Osteocyte (in vitro differentiated cells): ENCODE data around the gene ZSCAN22. TPM values are rescaled to one million over a fixed set of nuclear protein-coding genes. Genes with fewer than 3 reads are reported as not detected.
"Not testable (repeated sequence)": the region's sequence is repeated elsewhere in the genome, so short reads cannot be mapped to it uniquely, and the experiment has no call there.

Experiments used
- DNase-seq: peaks from one replicate; pipeline ENCODE4 v3.0.0; 2021; ENCODE audit warnings: mixed read lengths; ENCODE audit not compliant: unreplicated experiment; ENCODE audit errors: extremely low spot score
- H3K27ac Mint-ChIP-seq: one replicate; pipeline ENCODE4 v1.8.0; 2021; ENCODE audit warnings: mild to moderate bottlenecking, mixed read lengths; ENCODE audit not compliant: unreplicated experiment
- H3K27me3 Mint-ChIP-seq: one replicate; pipeline ENCODE4 v1.8.0; 2021; ENCODE audit warnings: mixed read lengths; ENCODE audit not compliant: unreplicated experiment
- H3K36me3 Mint-ChIP-seq: one replicate; pipeline ENCODE4 v1.8.0; 2021; ENCODE audit warnings: mixed read lengths; ENCODE audit not compliant: unreplicated experiment
- H3K4me1 Mint-ChIP-seq: one replicate; pipeline ENCODE4 v1.8.0; 2021; ENCODE audit warnings: mixed read lengths; ENCODE audit not compliant: unreplicated experiment
- H3K4me3 Mint-ChIP-seq: one replicate; pipeline ENCODE4 v1.8.0; 2021; ENCODE audit warnings: mild to moderate bottlenecking, moderate library complexity, mixed read lengths; ENCODE audit not compliant: unreplicated experiment
- H3K9me3 Mint-ChIP-seq: one replicate; pipeline ENCODE4 v1.8.0; 2021; ENCODE audit warnings: mixed read lengths; ENCODE audit not compliant: unreplicated experiment
- CTCF ChIP-seq: fragments of 200-600 bp; sonication (generic); IDR thresholded peaks from 2 replicates; pipeline ENCODE4 v1.5.0; 2021; ENCODE audit warnings: antibody characterized with exemption, mild to moderate bottlenecking, moderate library complexity
- total RNA-seq: library from RNA; stranded (reverse); gene quantifications from 2 replicates; pipeline ENCODE4 v1.2.1, GENCODE V29; 2021

Gene ZSCAN22
- total RNA-seq, 1 donor from 2014 or later, result 4.1 TPM

- Mint-ChIP-seq H3K27me3 (no peaks in the 10 kb centered on the region), H3K4me1 (peaks cover 22% of the 10 kb centered on the region), H3K36me3 (peaks cover 49% of the 10 kb centered on the region), H3K9me3 (no peaks in the 10 kb centered on the region), H3K4me3 (peak overlapping the region; percentile 100), H3K27ac (peak overlapping the region; percentile 99)
- no peak for TF ChIP-seq CTCF
- DNase-seq, result no peak
These were observed 20.9 kb upstream of the ZSCAN22 start for GRCh38 chr19:58305932-58306323.

- no peak overlapping the region for H3K4me3 Mint-ChIP-seq
- H3K9me3 Mint-ChIP-seq, result peaks cover 8% of the 10 kb centered on the region
- peaks cover 55% of the 10 kb centered on the region for H3K36me3 Mint-ChIP-seq
- H3K27me3 Mint-ChIP-seq, result no peaks in the 10 kb centered on the region
- H3K27ac Mint-ChIP-seq, result no peak overlapping the region
- H3K4me1 Mint-ChIP-seq, result peaks cover 22% of the 10 kb centered on the region
- no peak for DNase-seq
- no peak for TF ChIP-seq CTCF
These were observed 19.1 kb upstream of the ZSCAN22 start for GRCh38 chr19:58307736-58308135.

- not testable (repeated sequence) for H3K4me1 Mint-ChIP-seq, DNase-seq, H3K9me3 Mint-ChIP-seq, H3K27ac Mint-ChIP-seq, H3K4me3 Mint-ChIP-seq, H3K27me3 Mint-ChIP-seq
- H3K36me3 Mint-ChIP-seq, result peaks cover 71% of the 10 kb centered on the region
- TF ChIP-seq CTCF, result peak; percentile 37
These were observed 16.1 kb upstream of the ZSCAN22 start for GRCh38 chr19:58310685-58311084.

- Mint-ChIP-seq H3K36me3 (peaks cover 66% of the 10 kb centered on the region), H3K4me1 (peaks cover 2% of the 10 kb centered on the region), H3K9me3 (peaks cover 8% of the 10 kb centered on the region), H3K27ac (no peak overlapping the region), H3K4me3 (no peak overlapping the region), H3K27me3 (no peaks in the 10 kb centered on the region)
- DNase-seq, result no peak
- no peak for TF ChIP-seq CTCF
These were observed 15.4 kb upstream of the ZSCAN22 start for GRCh38 chr19:58311345-58311865.

- Mint-ChIP-seq H3K36me3 (peaks cover 39% of the 10 kb centered on the region), H3K9me3 (peaks cover 8% of the 10 kb centered on the region), H3K4me3 (no peak overlapping the region), H3K27me3 (no peaks in the 10 kb centered on the region), H3K27ac (no peak overlapping the region), H3K4me1 (no peaks in the 10 kb centered on the region)
- TF ChIP-seq CTCF, result no peak
- no peak for DNase-seq
These were observed 11.2 kb upstream of the ZSCAN22 start for GRCh38 chr19:58315580-58315979.
